Keratinocyte (primary cell): ENCODE measurements around the gene ZNF385A. TPM values are rescaled to one million over a fixed set of nuclear protein-coding genes. Genes with fewer than 3 reads are reported as not detected.

Source experiments
- DNase-seq: peaks from one replicate; pipeline ENCODE4 v3.0.0-alpha.2; 2011; ENCODE audit warnings: low read depth, missing footprints, low spot score
- FAIRE-seq: peaks from 2 replicates; lab custom pipeline; 2011; peaks lifted over from hg19 to GRCh38; lab: Jason Lieb, UNC
- H2AFZ ChIP-seq: 2 replicates; pipeline ENCODE4 v1.6.0; 2012; ENCODE audit warnings: low read length, control low read depth, inconsistent platforms; ENCODE audit not compliant: control insufficient read depth
- H3K27ac ChIP-seq: 2 replicates; pipeline ENCODE4 v1.5.1; 2011; ENCODE audit warnings: low read length; ENCODE audit not compliant: control insufficient read depth, insufficient read depth
- H3K27me3 ChIP-seq: 3 replicates; pipeline ENCODE4 v1.6.0; 2011; ENCODE audit warnings: low read length; ENCODE audit not compliant: control insufficient read depth, insufficient read depth; ENCODE audit errors: extremely low read depth
- H3K36me3 ChIP-seq, 2 experiments: 2 replicates in 1 of 2; 3 replicates in 1 of 2; pipeline ENCODE4 v1.5.1; 2011; ENCODE audit warnings: low read length in 2 of 2, mild to moderate bottlenecking in 1 of 2; ENCODE audit not compliant: control insufficient read depth in 2 of 2, insufficient read depth in 2 of 2; ENCODE audit errors: extremely low read depth in 1 of 2
- H3K4me1 ChIP-seq: 3 replicates; pipeline ENCODE4 v1.5.1; 2011; ENCODE audit warnings: low read length; ENCODE audit not compliant: control insufficient read depth, insufficient read depth; ENCODE audit errors: extremely low read depth
- H3K4me2 ChIP-seq: 3 replicates; pipeline ENCODE4 v1.6.0; 2011; ENCODE audit warnings: low read depth, low read length; ENCODE audit not compliant: control insufficient read depth, insufficient read depth; ENCODE audit errors: extremely low read depth
- H3K4me3 ChIP-seq, 3 experiments: fragments of 200-600 bp in 1 of 3; sonication (generic) in 1 of 3; 2 replicates in 2 of 3; 3 replicates in 1 of 3; pipeline ENCODE4 v1.5.1; 2011 to 2016; ENCODE audit warnings: low read length in 3 of 3, mild to moderate bottlenecking in 3 of 3, control low read depth in 2 of 3, inconsistent platforms in 1 of 3, low read depth in 1 of 3, mixed read lengths in 1 of 3, mixed run types in 1 of 3, moderate library complexity in 1 of 3; ENCODE audit not compliant: control insufficient read depth in 2 of 3, insufficient read depth in 2 of 3; ENCODE audit errors: extremely low read depth in 1 of 3
- H3K79me2 ChIP-seq: 2 replicates; pipeline ENCODE4 v1.6.0; 2012; ENCODE audit warnings: low read length; ENCODE audit not compliant: control insufficient read depth, insufficient read depth
- H3K9ac ChIP-seq: 3 replicates; pipeline ENCODE4 v1.6.0; 2011; ENCODE audit warnings: low read length; ENCODE audit not compliant: control insufficient read depth, insufficient read depth; ENCODE audit errors: extremely low read depth
- H3K9me1 ChIP-seq: 3 replicates; pipeline ENCODE4 v1.6.0; 2011; ENCODE audit warnings: low read length; ENCODE audit not compliant: control insufficient read depth, insufficient read depth; ENCODE audit errors: extremely low read depth
- H3K9me3 ChIP-seq: 2 replicates; pipeline ENCODE4 v1.5.1; 2012; ENCODE audit warnings: low read depth, low read length; ENCODE audit not compliant: control insufficient read depth
- H4K20me1 ChIP-seq: 3 replicates; pipeline ENCODE4 v1.6.0; 2011; ENCODE audit warnings: low read length; ENCODE audit not compliant: control insufficient read depth, insufficient read depth; ENCODE audit errors: extremely low read depth
- CTCF ChIP-seq, 3 experiments: IDR thresholded peaks in 1 of 3; conservative IDR thresholded peaks in 1 of 3; optimal IDR thresholded peaks in 1 of 3; 2 replicates in 2 of 3; 3 replicates in 1 of 3; pipeline versions ENCODE3 to v1.5.1; 2011; ENCODE audit warnings: low read length in 3 of 3, mild to moderate bottlenecking in 3 of 3, moderate library complexity in 2 of 3, control low read depth in 1 of 3, inconsistent platforms in 1 of 3; ENCODE audit not compliant: insufficient read depth in 2 of 3; ENCODE audit errors: extremely low read depth in 1 of 3
- EZH2 ChIP-seq: IDR thresholded peaks from one replicate; pipeline ENCODE4 v1.6.1; 2012; ENCODE audit warnings: inconsistent platforms, mild to moderate bottlenecking, low read length, moderate library complexity
- dilution Hi-C: fragments of 300-500 bp; cut with MboI; formaldehyde crosslinking; loops from one replicate; pipeline ENCODE4 v1.7.0; 2020; ENCODE audit warnings: low sequenced_read_pairs; ENCODE audit not compliant: extremely low pct_ligation_motif_present
- polyA plus RNA-seq, 5 experiments: library from polyadenylated mRNA; depleted of rRNA in 3 of 5; stranded (reverse) in 3 of 5; stranded (forward) in 1 of 5; unstranded in 1 of 5; fragments of >200 nt; gene quantifications; 1 replicate in 1 of 5; 2 replicates in 3 of 5; 3 replicates in 1 of 5; pipeline versions ENCODE4 v1.2.1 to v1.2.3, GENCODE V29; 2011 to 2012; ENCODE audit warnings: missing spikeins in 2 of 5, low read depth in 1 of 5, low replicate concordance in 1 of 5

Gene ZNF385A
- polyA plus RNA-seq, 1 donor (not counting 4 experiments of a cell fraction or from before 2014, with no cell fraction given) = 11.4 TPM

- no peak for TF ChIP-seq CTCF (optimal IDR thresholded peaks at IDR 0.05 in 1 of 3, IDR thresholded peaks at IDR 0.05 in 1 of 3, conservative IDR thresholded peaks at IDR 0.05 in 1 of 3; ENCODE audit: extremely low read depth in 1 of 3, insufficient read depth in 2 of 3, low read length in 3 of 3)
- TF ChIP-seq EZH2 = no peak
- FAIRE-seq (no peak), DNase-seq (no peak)
- Histone ChIP-seq H3K9me1 (peaks cover 5% of the 10 kb centered on the region), H3K27me3 (no peaks in the 10 kb centered on the region), H3K9me3 (no peaks in the 10 kb centered on the region), H3K9ac (peak overlapping the region; percentile 11), H3K4me2 (peak overlapping the region; percentile 53), H3K79me2 (peaks cover 58% of the 10 kb centered on the region), H3K27ac (peak overlapping the region; percentile 80), H4K20me1 (no peaks in the 10 kb centered on the region), H3K4me3 (no peak overlapping the region), H3K36me3 (peaks cover 19 to 20% of the 10 kb centered on the region in 2 experiments), H3K4me1 (peaks cover 54% of the 10 kb centered on the region), H2AFZ (no peak overlapping the region)
- dilution Hi-C loops = no loop called here
Measured at GRCh38 chr12:54412786-54413185, 28.3 kb upstream of the ZNF385A start.

GRCh38 chr12:54412348-54412747, 27.8 kb upstream of the ZNF385A start:
- dilution Hi-C loops = no loop called here
- Histone ChIP-seq H2AFZ (no peak overlapping the region), H3K4me3 (no peak overlapping the region), H3K27ac (peak overlapping the region; percentile 80), H3K9ac (peak overlapping the region; percentile 11), H3K9me3 (no peaks in the 10 kb centered on the region), H3K36me3 (peaks cover 23 to 24% of the 10 kb centered on the region in 2 experiments), H3K79me2 (peaks cover 53% of the 10 kb centered on the region), H3K4me1 (peaks cover 50% of the 10 kb centered on the region), H3K9me1 (peaks cover 5% of the 10 kb centered on the region), H3K27me3 (no peaks in the 10 kb centered on the region), H4K20me1 (no peaks in the 10 kb centered on the region), H3K4me2 (no peak overlapping the region)
- DNase-seq = no peak
- TF ChIP-seq CTCF (optimal IDR thresholded peaks at IDR 0.05 in 1 of 3, IDR thresholded peaks at IDR 0.05 in 1 of 3, conservative IDR thresholded peaks at IDR 0.05 in 1 of 3; ENCODE audit: extremely low read depth in 1 of 3, insufficient read depth in 2 of 3, low read length in 3 of 3) (no peak), EZH2 (no peak)
- no peak for FAIRE-seq
